MCF 10A (cell line): Measurements from ENCODE around the gene BSG. TPM values are rescaled to one million over a fixed set of nuclear protein-coding genes. Genes with fewer than 3 reads are reported as not detected.

Experiments
- BruUV-seq: library from RNA; stranded (reverse); fragments of 400-500 nt; replicated peaks from 2 replicates; lab custom pipeline; 2021; lab: Mats Ljungman, UMichigan
- CTCF ChIA-PET: fragments of 300-600 bp; sonication (Branson Sonifier 250); formaldehyde crosslinking; extraction: SDS; loops from one replicate; lab custom pipeline; 2021; ENCODE audit warnings: antibody characterized with exemption, inconsistent platforms; lab: Yijun Ruan, JAX
- POLR2A ChIA-PET: fragments of 300-600, 350-650 bp; sonication (Branson Sonifier 250); formaldehyde crosslinking; extraction: SDS; loops from one replicate; lab custom pipeline; 2020; ENCODE audit warnings: antibody characterized with exemption, inconsistent platforms; lab: Yijun Ruan, JAX
- DNase-seq: peaks from one replicate; pipeline ENCODE4 v3.0.0-alpha.2; 2018; ENCODE audit not compliant: unreplicated experiment
- H3K27ac Mint-ChIP-seq: one replicate; pipeline ENCODE4 v1.8.0; 2022; ENCODE audit warnings: mild to moderate bottlenecking, low read depth, mixed read lengths; ENCODE audit not compliant: unreplicated experiment
- H3K27me3 Mint-ChIP-seq: one replicate; pipeline ENCODE4 v1.8.0; 2022; ENCODE audit warnings: mixed read lengths; ENCODE audit not compliant: insufficient read depth, unreplicated experiment
- H3K36me3 Mint-ChIP-seq: one replicate; pipeline ENCODE4 v1.8.0; 2022; ENCODE audit warnings: mild to moderate bottlenecking, moderate library complexity, mixed read lengths; ENCODE audit not compliant: insufficient read depth, unreplicated experiment
- H3K4me1 Mint-ChIP-seq: one replicate; pipeline ENCODE4 v1.8.0; 2022; ENCODE audit warnings: mixed read lengths; ENCODE audit not compliant: insufficient read depth, unreplicated experiment
- H3K4me3 Mint-ChIP-seq: one replicate; pipeline ENCODE4 v1.8.0; 2022; ENCODE audit warnings: mild to moderate bottlenecking, moderate library complexity, mixed read lengths; ENCODE audit not compliant: unreplicated experiment
- H3K9me3 Mint-ChIP-seq: one replicate; pipeline ENCODE4 v1.8.0; 2022; ENCODE audit warnings: mixed read lengths; ENCODE audit not compliant: unreplicated experiment
- CTCF ChIP-seq: fragments of 200-600 bp; IDR thresholded peaks from one replicate; pipeline ENCODE4 v1.8.0; 2022; ENCODE audit warnings: antibody characterized with exemption, mild to moderate bottlenecking; ENCODE audit not compliant: unreplicated experiment
- intact Hi-C: fragments of 100-400 bp; cut with micrococcal nuclease; formaldehyde crosslinking; loops from 2 replicates; pipeline ENCODE4 v1.14.1; 2022
- total RNA-seq: library from RNA; stranded (reverse); gene quantifications from 2 replicates; pipeline ENCODE4 v1.2.3, GENCODE V29; 2022

BSG gene
- total RNA-seq, 1 experiment from 2014 or later, result 557 TPM

GRCh38 chr19:539429-540030 is 32.9 kb upstream of the BSG start:
- Mint-ChIP-seq H3K27me3 (no peaks in the 10 kb centered on the region), H3K4me1 (peaks cover 4% of the 10 kb centered on the region), H3K4me3 (no peak overlapping the region), H3K27ac (no peak overlapping the region), H3K9me3 (no peaks in the 10 kb centered on the region), H3K36me3 (peaks cover 24% of the 10 kb centered on the region)
- ChIA-PET POLR2A (no interaction called here), CTCF (interaction anchor here (0.6 kb wide), 1 partner anchor 17 kb away, joined by 3 read pairs; no protein-coding TSS in a partner anchor)
- BruUV-seq, result no TSS peak
- intact Hi-C loops, result no loop called here
- no peak for TF ChIP-seq CTCF
- no peak for DNase-seq

GRCh38 chr19:540867-541637 is 31.3 kb upstream of the BSG start:
- H3K9me3 Mint-ChIP-seq, result no peaks in the 10 kb centered on the region
- H3K4me1 Mint-ChIP-seq, result no peaks in the 10 kb centered on the region
- POLR2A ChIA-PET, result no interaction called here
- no peak for DNase-seq
- BruUV-seq, result no TSS peak
- no peak overlapping the region for H3K27ac Mint-ChIP-seq
- H3K36me3 Mint-ChIP-seq, result peaks cover 31% of the 10 kb centered on the region
- intact Hi-C loops, result no loop called here
- CTCF ChIA-PET, result no interaction called here
- TF ChIP-seq CTCF, result no peak
- H3K27me3 Mint-ChIP-seq, result no peaks in the 10 kb centered on the region
- no peak overlapping the region for H3K4me3 Mint-ChIP-seq

GRCh38 chr19:541699-542098 is 30.7 kb upstream of the BSG start:
- Mint-ChIP-seq H3K27ac (no peak overlapping the region), H3K4me3 (no peak overlapping the region), H3K4me1 (no peaks in the 10 kb centered on the region), H3K9me3 (no peaks in the 10 kb centered on the region), H3K36me3 (peaks cover 31% of the 10 kb centered on the region), H3K27me3 (no peaks in the 10 kb centered on the region)
- DNase-seq, result no peak
- intact Hi-C loops, result no loop called here
- ChIA-PET CTCF (interaction anchor here (0.6 kb wide), 1 partner anchor 8 kb away, joined by 4 read pairs; no protein-coding TSS in a partner anchor), POLR2A (no interaction called here)
- no peak for TF ChIP-seq CTCF
- no TSS peak for BruUV-seq

GRCh38 chr19:542173-542866 is 30.1 kb upstream of the BSG start:
- ChIA-PET CTCF (interaction anchor here (0.6 kb wide), 1 partner anchor 9 kb away, joined by 4 read pairs; no protein-coding TSS in a partner anchor), POLR2A (interaction anchor here (1.0 kb wide), 2 partner anchors 14 to 32 kb away, joined by 3 read pairs; no protein-coding TSS in a partner anchor)
- H3K27ac Mint-ChIP-seq, result no peak overlapping the region

More at GRCh38 chr19:542173-542866, 30.1 kb upstream of the BSG start:
- Mint-ChIP-seq H3K4me1 (no peaks in the 10 kb centered on the region), H3K36me3 (peaks cover 28% of the 10 kb centered on the region), H3K9me3 (no peaks in the 10 kb centered on the region), H3K27me3 (no peaks in the 10 kb centered on the region), H3K4me3 (no peak overlapping the region)
- TF ChIP-seq CTCF, result no peak
- DNase-seq, result no peak
- intact Hi-C loops, result no loop called here
- no TSS peak for BruUV-seq
